Endometrial microvascular endothelial cells (primary cell): ENCODE results near the gene ZNF37A. TPM values are rescaled to one million over a fixed set of nuclear protein-coding genes. Genes with fewer than 3 reads are reported as not detected.
"Not testable (repeated sequence)": the region's sequence is repeated elsewhere in the genome, so short reads cannot be mapped to it uniquely, and the experiment has no call there.

Experiments used
- in situ Hi-C: cut with HindIII; loops from 2 replicates; pipeline ENCODE4 v1.10.0; 2017; ENCODE audit warnings: low sequenced_read_pairs, low pct_unique_long_range_greater_than_20kb; ENCODE audit errors: inconsistent ontology term
- total RNA-seq: library from RNA; depleted of rRNA; stranded (reverse); fragments of >200 nt; gene quantifications from one replicate; pipeline ENCODE4 v1.2.3, GENCODE V29; 2015; ENCODE audit errors: inconsistent ontology term

ZNF37A gene
- total RNA-seq, result 22.9 TPM

DNA sequence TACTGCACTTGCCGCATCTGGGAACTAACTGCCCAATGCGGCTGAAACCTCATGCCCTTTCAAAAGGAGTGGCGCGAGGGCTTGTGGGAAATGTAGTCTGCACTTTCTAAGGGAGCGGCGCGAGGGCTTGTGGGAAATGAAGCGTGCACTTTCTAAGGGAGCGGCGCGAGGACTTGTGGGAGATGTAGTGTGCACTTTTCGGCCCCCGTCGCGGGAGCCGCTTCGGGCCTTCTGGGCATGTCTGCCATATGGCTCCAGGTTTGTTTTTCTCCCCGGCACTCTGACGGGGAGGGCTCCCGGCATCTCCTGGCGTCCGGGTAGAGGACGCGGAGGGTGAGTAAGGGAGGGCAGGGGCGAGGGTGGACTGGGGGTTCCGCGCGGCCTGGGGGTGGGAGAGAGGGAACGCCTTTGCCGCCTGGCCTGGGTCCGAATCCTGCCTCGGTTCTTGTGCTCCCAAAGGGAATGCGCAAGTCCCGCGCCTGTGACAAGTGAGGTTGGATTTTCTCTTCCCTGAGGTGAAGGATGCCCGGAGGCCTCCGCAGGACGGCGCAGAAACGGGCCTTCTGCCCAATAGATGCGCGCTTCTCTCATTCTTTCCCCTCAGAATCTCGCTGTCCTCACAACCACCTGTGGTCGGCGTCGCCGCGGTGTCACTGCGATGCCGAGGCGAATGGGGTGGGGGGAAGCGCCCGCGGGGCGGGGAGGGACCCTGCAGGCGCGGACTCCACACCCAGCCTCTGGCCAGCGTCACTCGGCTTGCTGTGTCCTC is at the start of gene ZNF37A:
Gene ZNF37A, plus strand, starts transcription at position 180 of the 769 bp plus-strand sequence. CDS start 2,281 bp downstream, outside the sequence.
- in situ Hi-C loops, result no loop called here

DNA sequence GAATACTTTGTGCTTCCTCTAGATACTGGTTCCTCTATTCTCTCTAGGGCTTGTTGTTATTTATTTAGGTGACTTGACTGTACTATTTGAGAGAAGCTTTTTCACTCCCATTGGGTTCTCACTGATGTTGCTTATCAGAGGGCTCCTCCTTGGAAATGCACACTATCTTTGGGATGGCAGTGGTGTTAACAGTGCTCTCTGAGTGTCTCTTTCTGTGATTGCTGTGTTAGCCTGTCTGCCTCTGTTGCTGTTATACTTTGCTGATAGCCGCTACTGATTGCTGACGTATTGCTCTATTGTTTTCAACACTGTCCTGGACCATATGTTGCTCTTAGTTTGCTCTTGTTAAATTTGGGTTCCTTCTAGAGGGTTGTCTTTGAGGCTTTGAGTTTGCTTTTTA is 49.0 kb upstream of the ZNF37A start:
- in situ Hi-C loops, result no loop called here

DNA sequence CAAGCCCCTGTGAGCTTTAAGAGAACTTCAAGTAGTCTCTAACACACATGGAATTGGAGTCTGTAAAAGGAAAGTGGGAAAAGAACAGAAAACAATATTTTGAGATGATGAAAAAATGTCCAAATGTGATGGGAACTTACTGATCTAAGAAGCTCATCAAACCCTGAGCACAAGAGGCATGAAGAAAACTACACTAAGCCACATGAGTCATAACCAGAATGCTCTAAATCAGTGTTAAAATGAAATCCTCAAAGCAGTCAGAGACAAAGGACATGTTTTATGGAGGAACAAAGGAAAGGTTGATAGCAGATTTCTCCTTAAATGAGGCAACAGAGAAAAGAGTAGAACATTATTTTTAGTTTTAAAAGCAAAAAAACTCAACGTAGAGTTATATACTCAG is 46.5 kb upstream of the ZNF37A start:
- in situ Hi-C loops, result no loop called here

DNA sequence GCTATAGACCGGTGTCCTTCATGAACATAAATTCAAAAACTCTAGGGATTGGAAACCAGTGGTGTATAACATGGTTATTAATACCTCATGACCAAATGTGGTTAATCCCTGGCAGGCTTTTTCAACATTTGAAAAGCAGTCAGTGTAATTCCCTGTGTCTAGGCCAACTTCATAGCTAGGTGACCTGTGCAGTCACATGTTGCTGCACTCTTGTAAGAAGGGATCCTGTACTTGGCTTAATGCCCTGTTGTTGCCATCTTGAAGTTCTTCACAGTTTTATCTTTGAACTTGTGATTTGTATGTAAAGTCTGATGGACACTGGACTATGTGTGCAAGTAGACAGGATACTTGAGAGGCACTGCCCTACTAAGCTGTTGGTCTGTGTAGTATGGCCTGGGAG is 43.9 kb upstream of the ZNF37A start:
- in situ Hi-C loops, result no loop called here

DNA sequence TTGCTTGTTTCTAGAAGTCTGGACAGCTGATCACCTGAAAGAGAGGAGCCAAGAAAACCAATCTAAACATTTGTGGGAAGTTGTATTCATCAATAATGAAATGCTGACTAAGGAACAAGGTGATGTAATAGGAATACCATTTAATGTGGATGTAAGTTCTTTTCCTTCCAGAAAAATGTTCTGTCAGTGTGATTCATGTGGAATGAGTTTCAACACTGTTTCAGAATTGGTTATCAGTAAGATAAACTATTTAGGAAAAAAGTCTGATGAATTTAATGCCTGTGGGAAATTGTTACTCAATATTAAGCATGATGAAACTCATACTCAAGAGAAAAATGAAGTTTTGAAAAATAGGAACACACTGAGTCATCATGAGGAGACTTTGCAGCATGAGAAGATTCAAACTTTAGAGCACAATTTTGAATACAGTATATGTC is 39.8 kb upstream of the ZNF37A start:
- in situ Hi-C loops, result no loop called here

DNA sequence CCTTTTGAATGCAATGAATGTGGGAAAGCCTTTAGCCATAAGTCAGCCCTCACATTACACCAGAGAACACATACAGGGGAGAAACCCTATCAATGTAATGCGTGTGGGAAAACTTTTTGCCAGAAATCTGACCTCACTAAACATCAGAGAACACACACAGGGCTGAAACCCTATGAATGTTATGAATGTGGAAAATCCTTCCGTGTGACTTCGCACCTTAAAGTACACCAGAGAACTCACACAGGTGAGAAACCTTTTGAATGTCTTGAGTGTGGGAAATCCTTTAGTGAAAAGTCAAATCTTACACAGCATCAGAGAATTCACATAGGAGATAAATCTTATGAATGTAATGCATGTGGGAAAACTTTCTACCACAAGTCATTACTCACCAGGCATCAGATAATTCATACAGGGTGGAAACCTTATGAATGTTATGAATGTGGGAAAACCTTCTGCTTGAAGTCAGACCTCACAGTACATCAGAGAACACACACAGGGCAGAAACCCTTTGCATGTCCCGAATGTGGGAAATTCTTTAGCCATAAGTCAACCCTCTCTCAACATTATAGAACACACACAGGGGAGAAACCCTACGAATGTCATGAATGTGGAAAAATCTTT is 38.8 kb upstream of the ZNF37A start:
- in situ Hi-C loops, result not testable (repeated sequence)

DNA sequence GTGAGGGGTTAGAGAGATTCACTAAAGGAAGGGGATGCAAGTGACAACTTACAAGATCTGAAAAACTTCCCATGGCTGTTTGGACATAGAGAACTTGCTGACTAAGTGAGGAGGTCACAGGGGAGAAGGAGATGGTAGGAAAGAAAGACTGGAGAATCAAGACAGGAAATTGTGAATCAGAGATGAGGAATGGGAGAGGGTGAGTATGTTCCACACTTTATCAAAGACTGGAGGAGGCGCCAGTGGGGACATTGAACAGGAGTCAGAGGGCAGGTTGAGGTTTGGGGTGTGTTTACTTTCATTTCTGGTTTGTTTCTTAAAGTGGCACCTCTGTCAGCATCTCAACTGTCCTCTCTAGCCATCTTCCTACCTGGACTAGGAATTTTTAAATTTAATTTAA is 24.5 kb upstream of the ZNF37A start:
- in situ Hi-C loops, result not testable (repeated sequence)

DNA sequence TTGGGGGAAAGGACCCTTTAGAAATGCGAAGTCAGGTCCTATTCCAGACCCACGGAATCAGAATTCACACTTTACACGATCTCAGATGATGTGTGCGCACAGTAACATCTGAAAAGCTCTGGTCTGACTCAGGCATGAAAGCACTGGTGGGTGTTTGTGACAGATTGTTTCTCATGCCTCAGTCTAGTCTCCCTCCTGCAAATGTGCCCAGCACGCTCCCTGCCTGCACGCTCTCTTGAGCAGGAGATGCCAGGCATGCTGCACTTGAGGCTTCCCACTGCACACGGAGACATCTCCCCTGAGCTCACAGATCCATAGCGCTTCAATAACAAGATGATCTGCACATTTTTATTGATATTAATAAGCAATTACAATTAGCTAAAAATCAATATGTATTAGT is 23.6 kb upstream of the ZNF37A start:
- in situ Hi-C loops, result no loop called here

DNA sequence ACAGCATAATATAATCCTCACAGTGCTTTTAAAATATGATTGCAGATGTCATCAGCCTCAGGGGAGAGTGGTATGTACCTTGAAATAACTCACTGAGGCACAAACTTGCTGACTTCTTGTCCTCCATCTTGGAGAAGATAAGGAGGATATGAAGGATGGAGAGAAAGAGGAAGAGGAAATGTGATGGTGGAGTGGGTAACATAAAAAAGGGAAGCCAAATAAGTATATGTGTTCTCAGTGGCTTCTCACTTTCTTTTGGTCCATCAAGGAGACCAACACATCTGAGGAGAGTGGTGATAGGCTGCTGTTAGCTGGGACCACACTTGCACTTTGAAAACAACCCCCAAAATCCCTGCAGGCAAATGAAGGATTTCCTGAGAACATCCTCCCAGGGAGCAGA is 21.6 kb upstream of the ZNF37A start:
- in situ Hi-C loops, result no loop called here

DNA sequence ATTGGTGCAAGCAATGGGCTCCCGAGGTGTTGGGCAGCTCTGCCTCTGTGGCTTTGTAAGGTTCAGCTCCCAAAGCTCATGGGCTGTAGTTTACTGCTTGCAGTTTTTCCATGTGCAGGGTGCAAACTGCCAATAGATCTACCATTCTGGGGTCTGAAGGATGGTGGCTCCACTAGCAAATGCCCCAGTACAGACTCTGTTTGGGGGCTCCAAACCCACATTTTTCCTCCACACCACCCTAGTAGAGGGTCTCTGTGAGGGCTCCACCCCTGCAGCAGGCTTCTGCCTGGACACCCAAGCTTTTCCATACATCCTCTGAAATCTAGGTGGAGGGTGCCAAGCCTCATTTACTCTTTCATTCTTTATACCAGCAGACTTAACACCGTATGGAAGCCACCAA is 17.4 kb upstream of the ZNF37A start:
- in situ Hi-C loops, result no loop called here

DNA sequence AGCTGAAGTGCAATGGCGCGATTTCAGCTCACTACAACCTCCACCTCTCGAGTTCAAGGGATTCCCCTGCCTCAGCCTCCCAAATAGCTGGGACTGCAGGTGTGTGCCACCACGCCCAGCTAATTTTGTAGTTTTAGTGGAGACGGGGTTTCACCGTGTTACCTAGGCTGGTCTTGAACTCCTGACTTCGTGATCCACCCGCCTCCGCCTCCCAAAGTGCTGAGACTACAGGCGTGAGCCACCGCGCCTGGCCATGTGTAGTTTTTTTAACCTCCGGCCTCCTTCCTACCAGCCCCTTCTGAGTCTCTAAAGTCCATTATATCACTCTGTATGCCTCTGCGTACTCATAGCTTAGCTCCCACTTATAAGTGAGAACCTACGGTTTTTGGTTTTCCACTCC is 819 bp upstream of the ZNF37A start:
- in situ Hi-C loops, result not testable (repeated sequence)

DNA sequence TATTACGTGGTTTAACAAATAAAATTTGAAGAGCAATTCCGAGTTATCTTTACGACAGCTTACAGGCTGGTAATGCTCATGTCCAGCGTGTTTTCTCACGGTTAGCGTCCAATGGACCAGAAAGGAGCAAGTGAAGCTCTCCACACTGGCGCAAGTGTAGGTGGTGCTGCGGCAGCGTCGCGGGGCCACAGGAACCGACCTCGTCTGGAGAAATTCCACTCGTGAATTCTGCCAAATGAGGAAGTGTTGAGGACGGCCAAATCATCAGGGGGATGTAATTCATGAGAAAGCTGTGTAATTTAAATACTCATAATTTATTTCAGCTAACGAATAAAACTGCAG is 350 bp upstream of the ZNF37A start:
- in situ Hi-C loops, result no loop called here

DNA sequence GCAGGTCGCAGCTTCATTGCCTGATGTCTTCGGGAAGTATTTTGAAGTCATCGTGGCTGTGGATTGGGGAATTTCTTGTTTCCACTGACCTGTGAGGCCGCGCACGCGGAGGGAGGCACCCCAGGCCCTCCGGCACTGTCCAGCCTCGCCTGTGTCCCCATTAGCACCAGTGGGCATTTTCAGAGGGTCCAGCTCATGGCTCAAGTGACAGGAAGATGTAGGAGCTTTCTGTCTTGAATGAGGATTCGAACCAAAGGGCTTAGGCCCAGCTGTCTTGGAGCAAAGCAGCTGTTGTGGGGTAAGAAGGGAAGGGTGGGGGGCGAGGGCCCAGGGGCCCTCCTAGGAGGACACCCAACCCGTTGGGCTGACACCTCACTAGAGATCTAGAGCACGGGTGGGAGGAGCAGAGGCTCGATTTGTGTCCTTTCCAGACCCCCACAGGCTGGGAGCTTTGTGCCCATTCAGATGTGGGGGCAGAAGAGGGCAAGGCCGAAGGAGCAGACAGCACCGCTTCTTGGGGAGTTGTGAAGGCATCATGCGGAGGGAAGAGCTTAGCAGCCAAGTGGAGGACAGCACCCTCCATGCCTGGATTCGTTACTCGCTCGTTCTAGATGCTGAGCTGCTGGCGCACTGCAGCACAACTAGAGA is 914 bp downstream of the ZNF37A start:
- in situ Hi-C loops, result no loop called here

DNA sequence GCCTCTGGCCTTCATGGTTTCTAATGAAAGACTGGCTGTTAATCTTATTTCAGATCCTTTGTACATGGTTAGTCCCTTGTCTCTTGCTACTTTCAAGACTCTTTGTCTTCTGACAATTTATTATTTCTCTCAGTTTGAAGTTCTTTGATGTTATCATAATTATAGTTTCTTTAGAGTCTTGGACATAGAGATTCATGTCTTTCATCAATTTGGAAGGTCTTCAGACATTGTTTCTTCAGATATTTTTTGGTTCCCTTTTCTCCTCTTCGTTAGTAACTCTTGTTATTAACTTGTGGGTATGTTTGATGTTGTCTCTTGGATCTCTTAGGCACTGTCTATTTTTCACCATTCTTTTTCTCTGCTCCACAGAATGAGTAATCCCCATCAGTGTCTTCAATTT is 8.7 kb downstream of the ZNF37A start:
- in situ Hi-C loops, result no loop called here

DNA sequence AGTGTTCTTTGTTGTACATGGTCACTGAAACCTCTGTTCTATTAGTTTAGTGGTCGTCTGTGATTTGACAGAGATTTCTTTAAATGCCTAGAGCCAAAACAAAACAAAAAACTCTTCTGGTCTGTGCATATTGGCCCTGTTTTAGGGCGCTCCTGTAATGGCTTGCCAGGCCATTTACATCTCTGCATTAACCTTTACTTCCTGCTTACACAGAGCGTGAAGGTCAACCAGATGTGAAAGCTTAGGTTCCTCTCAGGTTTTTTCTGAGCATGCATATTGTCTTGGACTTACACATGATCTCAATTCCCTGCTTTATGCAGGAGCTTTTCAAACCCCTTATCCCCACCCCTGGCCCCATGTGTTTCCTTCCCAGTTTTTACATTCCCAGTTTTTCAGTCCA is 9.6 kb downstream of the ZNF37A start:
- in situ Hi-C loops, result no loop called here

DNA sequence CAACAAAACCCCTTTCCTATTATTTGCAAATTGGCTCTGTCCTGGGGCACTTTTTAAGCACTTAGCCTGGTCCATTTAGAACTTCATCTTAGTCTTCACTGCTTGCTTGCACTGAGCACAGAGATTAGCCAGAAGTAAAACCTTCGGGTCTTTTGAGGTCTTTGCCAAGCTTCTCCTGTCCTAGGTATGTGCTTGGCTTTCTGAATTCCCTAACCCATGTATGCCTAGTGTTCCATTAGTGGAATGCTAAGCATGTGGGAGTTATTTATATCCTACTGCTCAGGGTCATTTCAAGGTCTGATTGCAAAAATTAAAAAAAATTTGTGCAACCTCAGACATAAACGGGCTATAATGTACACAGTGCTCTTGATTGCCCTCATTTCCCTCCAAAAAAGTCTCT is 18.0 kb downstream of the ZNF37A start:
- in situ Hi-C loops, result no loop called here

DNA sequence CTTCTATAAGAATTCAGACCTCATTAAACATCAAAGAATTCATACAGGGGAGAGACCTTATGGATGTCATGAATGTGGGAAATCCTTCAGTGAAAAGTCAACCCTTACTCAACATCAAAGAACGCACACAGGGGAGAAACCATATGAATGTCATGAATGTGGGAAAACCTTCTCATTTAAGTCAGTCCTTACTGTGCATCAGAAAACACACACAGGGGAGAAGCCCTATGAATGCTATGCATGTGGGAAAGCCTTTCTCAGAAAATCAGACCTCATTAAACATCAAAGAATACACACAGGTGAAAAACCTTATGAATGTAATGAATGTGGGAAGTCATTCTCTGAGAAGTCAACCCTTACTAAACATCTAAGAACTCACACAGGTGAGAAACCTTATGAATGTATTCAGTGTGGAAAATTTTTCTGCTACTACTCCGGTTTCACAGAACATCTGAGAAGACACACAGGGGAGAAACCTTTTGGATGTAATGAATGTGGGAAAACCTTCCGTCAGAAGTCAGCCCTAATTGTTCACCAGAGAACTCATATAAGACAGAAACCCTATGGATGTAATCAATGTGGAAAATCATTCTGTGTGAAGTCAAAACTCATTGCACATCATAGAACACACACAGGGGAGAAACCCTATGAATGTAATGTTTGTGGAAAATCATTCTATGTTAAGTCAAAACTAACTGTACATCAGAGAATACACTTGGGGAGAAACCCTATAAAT is 24.1 kb downstream of the ZNF37A start:
- in situ Hi-C loops, result no loop called here

DNA sequence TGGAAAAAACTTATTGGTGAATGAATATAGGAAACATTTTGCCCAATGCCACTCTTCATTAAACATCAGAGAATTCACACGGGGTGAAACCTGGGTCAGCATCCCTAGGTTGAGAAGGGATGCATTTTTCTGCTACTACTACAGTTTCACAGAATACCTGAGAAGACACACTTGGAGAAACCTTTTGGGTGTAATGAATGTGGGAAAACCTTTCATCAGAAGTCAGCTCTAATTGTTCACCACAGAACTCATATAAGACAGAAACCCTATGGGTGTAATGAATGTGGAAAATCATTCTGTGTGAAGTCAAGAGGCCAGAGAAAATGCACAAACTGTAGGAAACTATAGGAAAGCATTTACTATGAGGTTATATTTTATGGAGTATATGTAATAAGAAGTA is 24.9 kb downstream of the ZNF37A start:
- in situ Hi-C loops, result no loop called here

DNA sequence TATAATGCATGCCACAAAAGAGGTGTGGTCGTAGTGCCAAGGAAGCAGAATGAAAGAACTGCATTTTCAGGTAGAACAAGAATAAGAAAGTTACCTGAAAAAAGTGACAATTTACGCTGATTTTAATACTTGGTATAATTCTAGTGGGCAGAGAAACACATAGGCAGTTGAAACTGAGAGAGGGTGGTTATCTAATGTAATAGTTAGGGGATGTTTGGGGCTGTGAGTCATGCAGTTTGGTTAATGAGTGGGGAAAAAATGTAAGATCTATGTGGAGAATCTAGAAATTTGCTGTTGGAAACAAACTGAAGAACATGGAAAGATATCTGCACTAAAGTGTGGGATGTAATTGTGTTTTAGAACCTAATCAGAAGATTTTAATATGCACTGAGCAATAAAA is 33.7 kb downstream of the ZNF37A start:
- in situ Hi-C loops, result no loop called here

DNA sequence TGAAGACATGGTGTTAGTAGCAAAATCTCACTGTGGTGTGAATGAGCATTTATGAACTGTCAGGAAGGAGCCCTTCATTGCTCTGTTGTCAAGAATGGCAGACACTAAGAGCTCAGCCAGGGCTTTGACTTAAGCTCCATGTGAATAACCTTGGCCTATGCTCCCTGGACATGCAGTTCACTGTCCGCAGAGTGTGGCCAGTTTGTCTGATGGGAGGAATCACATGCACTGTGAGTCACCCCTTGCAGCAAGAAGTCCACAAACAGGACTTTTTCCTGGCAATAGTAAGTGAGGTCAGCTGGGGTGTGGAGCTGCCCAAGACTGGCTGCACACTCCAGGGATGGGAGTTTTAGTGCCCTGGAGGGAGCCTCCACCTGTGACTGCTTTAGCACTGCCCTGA is 49.5 kb downstream of the ZNF37A start:
- in situ Hi-C loops, result no loop called here
